ENCODE data around the gene PPP2R3C. TPM values are rescaled to one million over a fixed set of nuclear protein-coding genes. Genes with fewer than 3 reads are reported as not detected.

Gene PPP2R3C
- 10.5 and 15.9 TPM in 2 replicates for total RNA-seq

GRCh38 chr14:35121887-35122695 is at the start of gene PPP2R3C, which contains the start of gene PRORP:
Gene PPP2R3C, minus strand, starts transcription at chr14:35121990. Its CDS starts 31 bp downstream, at chr14:35121959.
Gene PRORP, plus strand, starts transcription at chr14:35122552. Its CDS starts 694 bp downstream, at chr14:35123246.

DNA sequence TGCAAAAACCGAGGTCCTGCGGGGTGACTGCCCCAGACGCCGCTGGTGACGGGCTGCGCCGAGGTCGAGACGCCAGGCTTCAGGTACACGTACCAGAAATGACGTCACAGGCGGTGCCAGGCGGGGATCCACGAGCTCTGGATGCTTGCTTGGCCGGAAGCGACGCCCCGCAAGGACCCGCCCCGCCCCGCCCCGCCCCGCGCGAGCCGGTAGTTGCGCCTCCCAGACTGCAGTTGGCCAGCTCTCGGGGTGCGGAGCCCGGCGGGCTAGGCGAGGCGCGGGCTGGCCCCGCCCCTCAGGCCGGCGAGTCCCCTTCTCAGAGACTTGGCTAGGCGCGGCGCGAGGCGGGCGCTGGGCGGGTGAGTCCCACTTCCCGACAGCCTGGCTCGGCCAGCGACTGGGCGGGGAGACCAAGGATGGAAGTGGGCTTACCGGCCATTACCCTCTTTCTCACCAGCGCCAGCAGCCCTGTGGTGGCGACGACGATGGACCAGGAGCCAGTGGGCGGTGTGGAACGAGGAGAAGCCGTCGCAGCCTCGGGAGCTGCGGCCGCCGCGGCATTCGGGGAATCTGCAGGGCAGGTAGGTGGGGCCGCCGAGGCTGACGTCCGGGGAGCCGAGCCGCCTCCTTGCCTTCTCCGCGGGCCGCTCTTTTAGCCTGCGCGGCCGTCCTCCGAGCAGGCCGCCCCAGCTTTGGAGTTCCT is 75.6 kb downstream of the PPP2R3C start, which contains the start of gene FAM177A1:
Gene FAM177A1, plus strand, starts transcription at position 225 of the 703 bp plus-strand sequence. Its CDS starts 192 bp downstream, at position 417.

Other genes starting within 250 kb of the PPP2R3C start
- 30.2 and 34.4 TPM in 2 replicates for gene BAZ1A, start 246.6 kb downstream of the PPP2R3C start, total RNA-seq
- 58.6 and 66.1 TPM in 2 replicates for gene SRP54, start 139.0 kb downstream of the PPP2R3C start, total RNA-seq
- gene FAM177A1, start 75.7 kb downstream of the PPP2R3C start, total RNA-seq: 43.1 and 57.1 TPM in 2 replicates
- gene PRORP, start 562 bp upstream of the PPP2R3C start, total RNA-seq: 56.6 and 58.0 TPM in 2 replicates
- gene PSMA6, start 170.4 kb upstream of the PPP2R3C start, total RNA-seq: 188 and 247 TPM in 2 replicates